ENCODE measurements around the gene RHBDF2. TPM values are rescaled to one million over a fixed set of nuclear protein-coding genes. Genes with fewer than 3 reads are reported as not detected.

RHBDF2 gene
- total RNA-seq, 1 experiment from 2014 or later = 33.4 TPM

GRCh38 chr17:76469991-76470739, 31.1 kb downstream of the RHBDF2 start:
- CTCF ChIA-PET = interaction anchor here (1.6 to 7.9 kb wide), 2 partner anchors 11 to 36 kb away, joined by 3 to 134 read pairs; partner anchors contain the start of gene RHBDF2

GRCh38 chr17:76469076-76469990, 31.9 kb downstream of the RHBDF2 start:
- intact Hi-C loops (cut with micrococcal nuclease) = no loop called here

More at GRCh38 chr17:76469991-76470739, 31.1 kb downstream of the RHBDF2 start:
- Mint-ChIP-seq H3K27ac (ENCODE audit: low read depth, unreplicated experiment) (no peak overlapping the region), H3K27me3 (ENCODE audit: insufficient read depth, unreplicated experiment) (no peaks in the 10 kb centered on the region), H3K36me3 (ENCODE audit: insufficient read depth, unreplicated experiment) (peaks cover 7% of the 10 kb centered on the region), H3K4me3 (ENCODE audit: unreplicated experiment) (no peak overlapping the region), H3K9me3 (ENCODE audit: unreplicated experiment) (no peaks in the 10 kb centered on the region), H3K4me1 (ENCODE audit: insufficient read depth, unreplicated experiment) (no peaks in the 10 kb centered on the region)
- no peak for TF ChIP-seq CTCF (IDR thresholded peaks at IDR 0.05; ENCODE audit: unreplicated experiment)
- BruUV-seq (replicated peaks) = no TSS peak
- POLR2A ChIA-PET = interaction anchor here (0.9 kb wide), 1 partner anchor 36 kb away, joined by 3 read pairs; no protein-coding TSS in a partner anchor
- intact Hi-C loops (cut with micrococcal nuclease) = no loop called here
- no peak for DNase-seq (ENCODE audit: unreplicated experiment)

GRCh38 chr17:76468634-76469010, 32.6 kb downstream of the RHBDF2 start:
- H3K27me3 Mint-ChIP-seq (ENCODE audit: insufficient read depth, unreplicated experiment) = no peaks in the 10 kb centered on the region
- no peaks in the 10 kb centered on the region for H3K9me3 Mint-ChIP-seq (ENCODE audit: unreplicated experiment)
- peaks cover 2% of the 10 kb centered on the region for H3K36me3 Mint-ChIP-seq (ENCODE audit: insufficient read depth, unreplicated experiment)
- TF ChIP-seq CTCF (IDR thresholded peaks at IDR 0.05; ENCODE audit: unreplicated experiment) = no peak
- ChIA-PET POLR2A (interaction anchor here (0.7 to 3.0 kb wide), 2 partner anchors 30 to 38 kb away, joined by 3 to 14 read pairs; no protein-coding TSS in a partner anchor), CTCF (interaction anchor here (7.9 kb wide), 1 partner anchor 38 kb away, joined by 134 read pairs; the partner anchor contains the start of gene RHBDF2)
- H3K4me1 Mint-ChIP-seq (ENCODE audit: insufficient read depth, unreplicated experiment) = no peaks in the 10 kb centered on the region
- no peak overlapping the region for H3K27ac Mint-ChIP-seq (ENCODE audit: low read depth, unreplicated experiment)
- no peak overlapping the region for H3K4me3 Mint-ChIP-seq (ENCODE audit: unreplicated experiment)
- intact Hi-C loops (cut with micrococcal nuclease) = no loop called here
- DNase-seq (ENCODE audit: unreplicated experiment) = no peak
- no TSS peak for BruUV-seq (replicated peaks)

More at GRCh38 chr17:76469076-76469990, 31.9 kb downstream of the RHBDF2 start:
- TF ChIP-seq CTCF (IDR thresholded peaks at IDR 0.05; ENCODE audit: unreplicated experiment) = no peak
- no peak for DNase-seq (ENCODE audit: unreplicated experiment)
- POLR2A ChIA-PET = interaction anchor here (0.7 to 3.0 kb wide), 3 partner anchors 30 to 38 kb away, joined by 3 to 14 read pairs (median 3); no protein-coding TSS in a partner anchor
- Mint-ChIP-seq H3K27ac (ENCODE audit: low read depth, unreplicated experiment) (no peak overlapping the region), H3K27me3 (ENCODE audit: insufficient read depth, unreplicated experiment) (no peaks in the 10 kb centered on the region), H3K36me3 (ENCODE audit: insufficient read depth, unreplicated experiment) (peaks cover 6% of the 10 kb centered on the region), H3K4me3 (ENCODE audit: unreplicated experiment) (no peak overlapping the region), H3K4me1 (ENCODE audit: insufficient read depth, unreplicated experiment) (no peaks in the 10 kb centered on the region), H3K9me3 (ENCODE audit: unreplicated experiment) (no peaks in the 10 kb centered on the region)
- CTCF ChIA-PET = interaction anchor here (7.9 kb wide), 1 partner anchor 37 kb away, joined by 134 read pairs; the partner anchor contains the start of gene RHBDF2
- no TSS peak for BruUV-seq (replicated peaks)
